HG03095 (cell line): ENCODE results near the gene SCRT2.
"Not testable (repeated sequence)": the region's sequence is repeated elsewhere in the genome, so short reads cannot be mapped to it uniquely, and the experiment has no call there.

Experiments used
- ATAC-seq: cut with Tn5 transposase; IDR thresholded peaks from one replicate; pipeline ENCODE4 v1.9.1; 2021; ENCODE audit warnings: moderate library complexity; ENCODE audit not compliant: unreplicated experiment

SCRT2 gene

GRCh38 chr20:675453-676314 is at the start of gene SCRT2:
Gene SCRT2 (minus strand): TSS chr20:675802. CDS start chr20:675601, 201 bp downstream.
- ATAC-seq: no peak

- not testable (repeated sequence) for ATAC-seq
Observed at GRCh38 chr20:724797-725196, 49.2 kb upstream of the SCRT2 start.

- no peak for ATAC-seq
Observed at GRCh38 chr20:723756-724155, 48.2 kb upstream of the SCRT2 start.

- no peak for ATAC-seq
Observed at GRCh38 chr20:722822-723644, 47.4 kb upstream of the SCRT2 start.

GRCh38 chr20:721876-722275 is 46.3 kb upstream of the SCRT2 start:
- ATAC-seq: no peak

- no peak for ATAC-seq
Observed at GRCh38 chr20:719816-720215, 44.2 kb upstream of the SCRT2 start.

GRCh38 chr20:719068-719467 is 43.5 kb upstream of the SCRT2 start:
- ATAC-seq: no peak

- no peak for ATAC-seq
Observed at GRCh38 chr20:717832-718231, 42.2 kb upstream of the SCRT2 start.

GRCh38 chr20:717271-717670 is 41.7 kb upstream of the SCRT2 start:
- no peak for ATAC-seq

- ATAC-seq: no peak
Observed at GRCh38 chr20:714453-714852, 38.9 kb upstream of the SCRT2 start.

GRCh38 chr20:711576-711975 is 36.0 kb upstream of the SCRT2 start:
- ATAC-seq: no peak

GRCh38 chr20:710780-711450 is 35.3 kb upstream of the SCRT2 start:
- no peak for ATAC-seq

GRCh38 chr20:709991-710779 is 34.6 kb upstream of the SCRT2 start:
- no peak for ATAC-seq

GRCh38 chr20:709423-709822 is 33.8 kb upstream of the SCRT2 start:
- no peak for ATAC-seq

- no peak for ATAC-seq
Observed at GRCh38 chr20:708956-709355, 33.4 kb upstream of the SCRT2 start.

- ATAC-seq: no peak
Observed at GRCh38 chr20:707451-708110, 32.0 kb upstream of the SCRT2 start.

GRCh38 chr20:706366-706885 is 30.8 kb upstream of the SCRT2 start:
- no peak for ATAC-seq

- ATAC-seq: no peak
Observed at GRCh38 chr20:704726-705125, 29.1 kb upstream of the SCRT2 start.

GRCh38 chr20:703426-703825 is 27.8 kb upstream of the SCRT2 start:
- no peak for ATAC-seq

- no peak for ATAC-seq
Observed at GRCh38 chr20:703006-703405, 27.4 kb upstream of the SCRT2 start.
